CD4-positive, alpha-beta T cell (primary cell): Measurements from ENCODE around the gene FLYWCH1. TPM values are rescaled to one million over a fixed set of nuclear protein-coding genes. Genes with fewer than 3 reads are reported as not detected.
A peak's percentile ranks its signal among the peaks of the same experiment; 100 is the strongest.

Experiments used
- ATAC-seq: fragments of 200-7000 bp; cut with Tn5 transposase; one replicate; pipeline ENCODE4 v1.10.0; 2022; ENCODE audit warnings: mild to moderate bottlenecking; ENCODE audit not compliant: poor library complexity
- CTCF ChIA-PET: fragments of 350-600 bp; sonication (Branson Sonifier 250); formaldehyde crosslinking; loops from one replicate; lab custom pipeline; 2021; ENCODE audit warnings: antibody characterized with exemption, inconsistent platforms; lab: Charles Lee
- POLR2A ChIA-PET: fragments of 350-600 bp; sonication (Branson Sonifier 250); formaldehyde crosslinking; loops from one replicate; lab custom pipeline; 2021; ENCODE audit warnings: antibody characterized with exemption, inconsistent platforms; lab: Charles Lee
- DNase-seq, 14 experiments: peaks; one replicate each; pipeline ENCODE4 v3.0.0-alpha.2; 2013 to 2020; ENCODE audit warnings: mixed read lengths in 2 of 14
- H3K27ac ChIP-seq, 2 donors: one replicate each; pipeline versions ENCODE4 v1.5.1 to v1.7.0; 2013; ENCODE audit warnings: low read length in 2 of 2, low read depth in 1 of 2, mild to moderate bottlenecking in 1 of 2
- H3K27me3 ChIP-seq, 2 experiments: 1 replicate in 1 of 2; 2 replicates in 1 of 2; pipeline versions ENCODE4 v1.6.1 to v1.7.0; 2013; ENCODE audit warnings: low read length in 2 of 2, control low read depth in 1 of 2, mild to moderate bottlenecking in 1 of 2, moderate library complexity in 1 of 2; ENCODE audit not compliant: insufficient read depth in 2 of 2, control insufficient read depth in 1 of 2
- H3K36me3 ChIP-seq: one replicate; pipeline ENCODE4 v1.6.1; 2013; ENCODE audit warnings: low read length, control low read depth; ENCODE audit not compliant: insufficient read depth
- H3K4me1 ChIP-seq: one replicate; pipeline ENCODE4 v1.6.1; 2013; ENCODE audit warnings: low read length, control low read depth; ENCODE audit not compliant: insufficient read depth
- H3K4me3 ChIP-seq: one replicate; pipeline ENCODE4 v1.5.1; 2013; ENCODE audit warnings: mild to moderate bottlenecking, low read length, moderate library complexity
- H3K9me3 ChIP-seq, 2 experiments: 1 replicate in 1 of 2; 2 replicates in 1 of 2; pipeline versions ENCODE4 v1.6.1 to v1.7.0; 2013; ENCODE audit warnings: low read length in 2 of 2, mild to moderate bottlenecking in 2 of 2, control low read depth in 1 of 2, moderate library complexity in 1 of 2; ENCODE audit not compliant: control insufficient read depth in 1 of 2, insufficient read depth in 1 of 2
- H3K27ac Mint-ChIP-seq: one replicate; pipeline ENCODE4 v1.8.0; 2020; ENCODE audit warnings: mixed read lengths
- H3K27me3 Mint-ChIP-seq: one replicate; pipeline ENCODE4 v1.8.0; 2021; ENCODE audit warnings: mixed read lengths
- H3K36me3 Mint-ChIP-seq: one replicate; pipeline ENCODE4 v1.8.0; 2021; ENCODE audit warnings: low read depth, mixed read lengths
- H3K4me1 Mint-ChIP-seq: one replicate; pipeline ENCODE4 v1.8.0; 2021; ENCODE audit warnings: low read depth, mixed read lengths
- H3K4me3 Mint-ChIP-seq: one replicate; pipeline ENCODE4 v1.8.0; 2020; ENCODE audit warnings: mild to moderate bottlenecking, mixed read lengths
- H3K9me3 Mint-ChIP-seq: one replicate; pipeline ENCODE4 v1.8.0; 2020; ENCODE audit warnings: mixed read lengths
- intact Hi-C, 2 experiments: fragments of 100-400 bp; cut with DNase I in 1 of 2; cut with micrococcal nuclease in 1 of 2; formaldehyde crosslinking; loops; one replicate each; pipeline versions ENCODE4 v1.15.1 to v1.9.0; 2023 to 2025; cut with DNase I, micrococcal nuclease
- total RNA-seq, 174 experiments: library from RNA in 2 of 174; stranded (reverse) in 2 of 174; gene quantifications; one replicate each; pipeline ENCODE4 v1.2.3 and lab custom pipeline; 2021 to 2026
- TF ChIP-seq, protein P1 (sequence below): fragments of 200-600 bp; IDR thresholded peaks from one replicate; pipeline ENCODE4 v1.8.0; 2022; ENCODE audit warnings: antibody characterized with exemption, mild to moderate bottlenecking

FLYWCH1 gene
- total RNA-seq, 2 experiments from 2014 or later = 84.8 to 97.0 TPM

DNA sequence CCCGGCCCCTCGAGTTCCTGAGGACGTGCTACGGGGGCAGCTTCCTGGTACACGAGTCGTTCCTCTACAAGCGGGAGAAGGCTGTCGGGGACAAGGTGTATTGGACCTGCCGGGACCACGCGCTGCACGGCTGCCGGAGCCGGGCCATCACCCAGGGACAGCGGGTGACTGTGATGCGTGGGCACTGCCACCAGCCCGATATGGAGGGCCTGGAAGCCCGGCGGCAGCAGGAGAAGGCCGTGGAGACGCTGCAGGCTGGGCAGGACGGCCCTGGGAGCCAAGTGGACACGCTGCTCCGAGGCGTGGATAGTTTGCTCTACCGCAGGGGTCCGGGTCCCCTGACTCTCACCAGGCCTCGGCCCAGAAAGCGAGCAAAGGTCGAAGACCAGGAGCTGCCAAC lies 21.4 kb downstream of the FLYWCH1 start:
- intact Hi-C loops = no loop called here
- H3K27ac Mint-ChIP-seq = no peak overlapping the region
- H3K27me3 Mint-ChIP-seq = no peaks in the 10 kb centered on the region
- peaks cover 26% of the 10 kb centered on the region for H3K36me3 Mint-ChIP-seq
- Histone ChIP-seq H3K27me3 (no peaks in the 10 kb centered on the region), H3K27ac (no peak overlapping the region), H3K4me1 (no peaks in the 10 kb centered on the region), H3K36me3 (peaks cover 66% of the 10 kb centered on the region), H3K9me3 (no peaks in the 10 kb centered on the region), H3K4me3 (no peak overlapping the region)
- no peak overlapping the region for H3K4me3 Mint-ChIP-seq
- CTCF ChIA-PET = no interaction called here
- no peaks in the 10 kb centered on the region for H3K9me3 Mint-ChIP-seq
- TF ChIP-seq, protein P1, sequence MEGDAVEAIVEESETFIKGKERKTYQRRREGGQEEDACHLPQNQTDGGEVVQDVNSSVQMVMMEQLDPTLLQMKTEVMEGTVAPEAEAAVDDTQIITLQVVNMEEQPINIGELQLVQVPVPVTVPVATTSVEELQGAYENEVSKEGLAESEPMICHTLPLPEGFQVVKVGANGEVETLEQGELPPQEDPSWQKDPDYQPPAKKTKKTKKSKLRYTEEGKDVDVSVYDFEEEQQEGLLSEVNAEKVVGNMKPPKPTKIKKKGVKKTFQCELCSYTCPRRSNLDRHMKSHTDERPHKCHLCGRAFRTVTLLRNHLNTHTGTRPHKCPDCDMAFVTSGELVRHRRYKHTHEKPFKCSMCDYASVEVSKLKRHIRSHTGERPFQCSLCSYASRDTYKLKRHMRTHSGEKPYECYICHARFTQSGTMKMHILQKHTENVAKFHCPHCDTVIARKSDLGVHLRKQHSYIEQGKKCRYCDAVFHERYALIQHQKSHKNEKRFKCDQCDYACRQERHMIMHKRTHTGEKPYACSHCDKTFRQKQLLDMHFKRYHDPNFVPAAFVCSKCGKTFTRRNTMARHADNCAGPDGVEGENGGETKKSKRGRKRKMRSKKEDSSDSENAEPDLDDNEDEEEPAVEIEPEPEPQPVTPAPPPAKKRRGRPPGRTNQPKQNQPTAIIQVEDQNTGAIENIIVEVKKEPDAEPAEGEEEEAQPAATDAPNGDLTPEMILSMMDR = no peak
- ATAC-seq = no peak
- no peaks in the 10 kb centered on the region for H3K4me1 Mint-ChIP-seq
- peak in 1 of 14 experiments; percentile 22 for DNase-seq
- POLR2A ChIA-PET = no interaction called here

DNA sequence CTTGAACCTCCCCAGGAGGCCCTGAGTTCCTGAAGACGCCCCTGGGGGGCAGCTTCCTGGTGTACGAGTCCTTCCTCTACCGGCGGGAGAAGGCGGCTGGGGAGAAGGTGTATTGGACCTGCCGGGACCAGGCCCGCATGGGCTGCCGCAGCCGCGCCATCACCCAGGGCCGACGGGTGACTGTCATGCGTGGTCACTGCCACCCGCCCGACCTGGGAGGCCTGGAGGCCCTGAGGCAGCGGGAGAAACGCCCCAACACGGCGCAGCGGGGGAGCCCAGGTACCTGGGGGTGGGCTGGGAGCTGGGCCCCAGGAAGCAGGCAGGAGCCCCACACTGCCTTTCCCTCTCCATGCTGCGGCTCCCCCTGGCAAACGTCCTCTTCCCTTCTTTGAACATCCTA lies 22.0 kb downstream of the FLYWCH1 start:
- DNase-seq (peak in 1 of 14 experiments; percentile 16), ATAC-seq (no peak)
- Mint-ChIP-seq H3K27me3 (no peaks in the 10 kb centered on the region), H3K27ac (no peak overlapping the region), H3K4me1 (no peaks in the 10 kb centered on the region), H3K4me3 (no peak overlapping the region), H3K36me3 (peaks cover 28% of the 10 kb centered on the region), H3K9me3 (no peaks in the 10 kb centered on the region)
- H3K4me1 ChIP-seq = no peaks in the 10 kb centered on the region
- intact Hi-C loops = no loop called here
- TF ChIP-seq, protein P1 = no peak
- H3K27ac ChIP-seq = no peak overlapping the region
- no peaks in the 10 kb centered on the region for H3K9me3 ChIP-seq
- POLR2A ChIA-PET = no interaction called here
- H3K4me3 ChIP-seq = no peak overlapping the region
- CTCF ChIA-PET = no interaction called here
- H3K36me3 ChIP-seq = peaks cover 68% of the 10 kb centered on the region
- H3K27me3 ChIP-seq = no peaks in the 10 kb centered on the region

DNA sequence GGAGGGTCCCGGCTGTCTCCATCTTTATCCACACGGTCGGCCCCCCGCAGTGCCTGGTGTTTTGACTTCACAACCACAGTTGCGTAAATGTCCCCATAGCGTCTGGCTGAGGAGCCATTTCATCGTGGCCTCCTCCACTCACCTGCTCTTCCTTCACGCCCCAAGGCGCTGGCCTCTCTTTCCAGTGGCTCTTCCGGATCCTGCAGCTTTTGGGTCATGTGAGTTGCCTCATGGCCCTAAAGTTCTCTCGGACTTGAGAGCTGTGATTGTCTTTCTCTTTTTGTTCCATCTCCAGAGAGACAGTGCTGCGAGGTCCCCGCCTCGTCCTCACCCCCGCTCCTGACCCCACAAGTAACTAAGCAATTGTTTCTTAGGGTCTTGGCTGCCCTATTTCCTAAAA lies 22.7 kb downstream of the FLYWCH1 start:
- no peak for ATAC-seq
- no peak overlapping the region for H3K27ac Mint-ChIP-seq
- CTCF ChIA-PET = no interaction called here

More for the DNA sequence above, 22.7 kb downstream of the FLYWCH1 start:
- no peak overlapping the region for H3K4me3 ChIP-seq
- no peaks in the 10 kb centered on the region for H3K27me3 Mint-ChIP-seq
- no peaks in the 10 kb centered on the region for H3K4me1 Mint-ChIP-seq
- no peaks in the 10 kb centered on the region for H3K9me3 Mint-ChIP-seq
- no peaks in the 10 kb centered on the region for H3K4me1 ChIP-seq
- H3K9me3 ChIP-seq = no peaks in the 10 kb centered on the region
- no peak overlapping the region for H3K4me3 Mint-ChIP-seq
- intact Hi-C loops = no loop called here
- H3K36me3 Mint-ChIP-seq = peaks cover 35% of the 10 kb centered on the region
- no peaks in the 10 kb centered on the region for H3K27me3 ChIP-seq
- no peak for DNase-seq
- peaks cover 69% of the 10 kb centered on the region for H3K36me3 ChIP-seq
- no peak overlapping the region for H3K27ac ChIP-seq
- POLR2A ChIA-PET = no interaction called here
- TF ChIP-seq, protein P1 = no peak
